ENCODE measurements around the gene DES. TPM values are rescaled to one million over a fixed set of nuclear protein-coding genes. Genes with fewer than 3 reads are reported as not detected.

Gene DES
- total and polyA plus RNA-seq, 2 of the 13 experiments (the other 11 are each of a cell fraction or from before 2014, with no cell fraction given) = not detected

DNA sequence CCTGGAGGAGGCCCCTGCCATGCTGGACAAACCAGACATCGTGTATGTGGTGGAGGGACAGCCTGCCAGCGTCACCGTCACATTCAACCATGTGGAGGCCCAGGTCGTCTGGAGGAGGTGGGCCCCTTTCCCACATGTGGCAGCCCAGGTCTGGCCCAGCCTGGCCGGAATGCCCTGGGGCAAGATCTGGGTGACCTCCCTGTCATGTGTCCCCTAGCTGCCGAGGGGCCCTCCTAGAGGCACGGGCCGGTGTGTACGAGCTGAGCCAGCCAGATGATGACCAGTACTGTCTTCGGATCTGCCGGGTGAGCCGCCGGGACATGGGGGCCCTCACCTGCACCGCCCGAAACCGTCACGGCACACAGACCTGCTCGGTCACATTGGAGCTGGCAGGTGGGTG, 55.3 kb downstream of the DES start:
- Histone ChIP-seq H3K36me3 (replicated peaks in 1 of 2; ENCODE audit: control insufficient read depth in 1 of 2, insufficient read depth in 2 of 2, low read length in 2 of 2) (no peaks in the 10 kb centered on the region), H3K79me2 (ENCODE audit: insufficient read depth, low read length) (no peaks in the 10 kb centered on the region), H3K9me3 (ENCODE audit: low read length) (no peaks in the 10 kb centered on the region), H3K27me3 (ENCODE audit: control insufficient read depth in 1 of 2, insufficient read depth in 2 of 2, low read length in 2 of 2) (peaks cover 7 to 82% of the 10 kb centered on the region in 2 experiments; a peak in 4 of 5 replicates), H4K20me1 (ENCODE audit: insufficient read depth, low read length) (no peaks in the 10 kb centered on the region; the same call in 1 of the 2 replicates), H2AFZ (ENCODE audit: low read length) (no peak overlapping the region), H3K4me3 (replicated peaks in 1 of 3; ENCODE audit: insufficient read depth in 1 of 3, low read depth in 2 of 3, low read length in 3 of 3) (no peak overlapping the region), H3K4me2 (ENCODE audit: low read depth, low read length) (no peak overlapping the region), H3K4me1 (ENCODE audit: insufficient read depth, low read length) (no peaks in the 10 kb centered on the region), H3K27ac (ENCODE audit: extremely low read length, insufficient read depth, low read length) (no peak overlapping the region), H3K9ac (ENCODE audit: insufficient read depth, low read depth, low read length) (no peak overlapping the region)
- in situ Hi-C loops (cut with HindIII; ENCODE audit: extremely low pct_ligation_motif_present, low pct_unique_long_range_greater_than_20kb) = loop anchor here (10.0 kb wide), 1 partner anchor 51 kb away; no protein-coding TSS in a partner anchor
- intact Hi-C loops (cut with micrococcal nuclease; ENCODE audit: unreplicated experiment) = no loop called here
- no peak for ATAC-seq
- WGBS (ENCODE audit: low lambda C conversion rate) = 17% methylated on average over 12 of the region's 18 CpGs
- no peak for DNase-seq (ENCODE audit: low spot score)
- ChIA-PET POLR2A (no interaction called here), CTCF (ENCODE audit: low intra/inter-chr PET ratio, low total read pairs) (no interaction called here)
- FAIRE-seq = no peak
- TF ChIP-seq ZNF781 (CRISPR knock-in tag; IDR thresholded peaks at IDR 0.05; ENCODE audit: borderline replicate concordance, not compliant biosample characterization) (no peak), ZNF768 (CRISPR knock-in tag; IDR thresholded peaks at IDR 0.05) (0 out of 2 replicates have a peak, but pooled peaks have one; percentile 6), ZNF225 (CRISPR knock-in tag; IDR thresholded peaks at IDR 0.05) (no peak)
- BruUV-seq (replicated peaks) = no TSS peak

DNA sequence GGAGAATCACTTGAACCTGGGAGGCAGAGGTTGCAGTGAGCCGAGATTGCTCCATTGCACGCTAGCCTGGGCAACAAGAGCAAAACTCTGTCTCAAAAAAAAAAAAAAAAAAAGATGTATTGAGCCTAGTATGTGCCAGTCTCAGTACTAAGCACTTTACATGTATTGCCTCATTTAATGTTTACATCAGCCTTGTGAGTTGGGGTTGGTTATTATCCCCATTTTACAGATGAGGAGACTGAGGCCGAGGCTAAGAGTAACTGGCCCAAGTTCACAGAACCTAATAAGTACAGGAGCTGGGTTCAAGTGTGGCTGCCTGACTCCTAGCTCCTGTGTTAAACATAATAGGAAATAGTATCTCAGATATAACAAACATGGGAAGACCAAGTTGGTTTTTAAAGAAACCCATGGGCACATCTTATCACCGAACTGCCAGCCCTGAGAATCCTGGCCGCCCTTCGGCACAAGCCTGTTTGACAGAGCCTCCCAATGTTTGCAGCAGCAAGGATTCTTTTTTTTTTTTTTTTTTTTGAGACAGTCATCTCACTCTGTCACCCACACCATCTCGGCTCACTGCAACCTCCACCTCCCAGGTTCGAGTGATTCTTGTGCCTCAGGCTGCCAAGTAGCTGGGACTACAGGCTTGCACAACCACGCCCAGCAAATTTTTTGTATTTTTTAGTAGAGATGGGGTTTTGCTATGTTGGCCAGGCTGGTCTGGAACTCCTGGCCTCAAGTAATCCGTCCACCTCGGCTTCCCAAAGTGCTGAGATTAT, 56.3 kb downstream of the DES start:
- WGBS (ENCODE audit: low lambda C conversion rate) = 7% methylated on average over 11 of the region's 11 CpGs
- Histone ChIP-seq H3K27ac (ENCODE audit: extremely low read length, insufficient read depth, low read length) (no peak overlapping the region), H2AFZ (ENCODE audit: low read length) (no peak overlapping the region), H3K4me2 (ENCODE audit: low read depth, low read length) (no peak overlapping the region), H3K36me3 (replicated peaks in 1 of 2; ENCODE audit: control insufficient read depth in 1 of 2, insufficient read depth in 2 of 2, low read length in 2 of 2) (no peaks in the 10 kb centered on the region), H3K4me1 (ENCODE audit: insufficient read depth, low read length) (no peaks in the 10 kb centered on the region), H3K27me3 (ENCODE audit: control insufficient read depth in 1 of 2, insufficient read depth in 2 of 2, low read length in 2 of 2) (peaks cover 11 to 82% of the 10 kb centered on the region in 2 experiments; a peak in 4 of 5 replicates), H3K9me3 (ENCODE audit: low read length) (no peaks in the 10 kb centered on the region), H3K9ac (ENCODE audit: insufficient read depth, low read depth, low read length) (no peak overlapping the region), H3K79me2 (ENCODE audit: insufficient read depth, low read length) (no peaks in the 10 kb centered on the region), H4K20me1 (ENCODE audit: insufficient read depth, low read length) (no peaks in the 10 kb centered on the region; the same call in 1 of the 2 replicates), H3K4me3 (replicated peaks in 1 of 3; ENCODE audit: insufficient read depth in 1 of 3, low read depth in 2 of 3, low read length in 3 of 3) (no peak overlapping the region)
- ChIA-PET CTCF (ENCODE audit: low intra/inter-chr PET ratio, low total read pairs) (no interaction called here), POLR2A (no interaction called here)
- ATAC-seq = no peak
- BruUV-seq (replicated peaks) = no TSS peak
- DNase-seq (ENCODE audit: low spot score) = no peak
- in situ Hi-C loops (cut with HindIII; ENCODE audit: extremely low pct_ligation_motif_present, low pct_unique_long_range_greater_than_20kb) = loop anchor here (10.0 kb wide), 1 partner anchor 50 kb away; no protein-coding TSS in a partner anchor
- no peak for FAIRE-seq
- TF ChIP-seq NR1H2 (CRISPR knock-in tag; IDR thresholded peaks at IDR 0.05; ENCODE audit: borderline replicate concordance, low read depth) (no peak), ZNF629 (CRISPR knock-in tag; conservative IDR thresholded peaks at IDR 0.05) (peak; percentile 82)
- intact Hi-C loops (cut with micrococcal nuclease; ENCODE audit: unreplicated experiment) = no loop called here

Data from HepG2 (cell line).